Neural cell (in vitro differentiated cells): ENCODE results near the gene SPAAR. TPM values are rescaled to one million over a fixed set of nuclear protein-coding genes. Genes with fewer than 3 reads are reported as not detected.

Source experiments
- H2AFZ ChIP-seq: fragments of 200-600, 300-800 bp; sonication (generic), shearing (Covaris generic); 2 replicates; pipeline ENCODE4 v1.6.0; 2014; ENCODE audit warnings: low read depth, mild to moderate bottlenecking, antibody characterized with exemption, low read length, moderate library complexity
- H3F3A ChIP-seq: fragments of 200-600 bp; shearing (Covaris generic); 2 replicates; pipeline ENCODE4 v1.6.1; 2016; ENCODE audit warnings: mild to moderate bottlenecking, moderate library complexity, mixed read lengths, antibody characterized with exemption, low read length; ENCODE audit not compliant: insufficient read depth, poor library complexity, severe bottlenecking
- H3K27ac ChIP-seq: fragments of 200-600, 300-800 bp; sonication (generic), shearing (Covaris generic); 2 replicates; pipeline ENCODE4 v1.5.1; 2014; ENCODE audit warnings: mild to moderate bottlenecking, low read length, moderate library complexity
- H3K27me3 ChIP-seq: fragments of 300-800, 200-600 bp; sonication (generic), shearing (Covaris generic); 2 replicates; pipeline ENCODE4 v1.6.0; 2014; ENCODE audit warnings: mild to moderate bottlenecking, low read depth, low read length, moderate library complexity; ENCODE audit not compliant: insufficient read depth
- H3K36me3 ChIP-seq: fragments of 300-800, 200-600 bp; sonication (generic), shearing (Covaris generic); 2 replicates; pipeline ENCODE4 v1.5.1; 2014; ENCODE audit warnings: mild to moderate bottlenecking, antibody characterized with exemption, low read length, moderate library complexity; ENCODE audit not compliant: insufficient read depth
- H3K4me2 ChIP-seq: fragments of 300-800, 200-600 bp; sonication (generic), shearing (Covaris generic); 2 replicates; pipeline ENCODE4 v1.6.0; 2014; ENCODE audit warnings: mild to moderate bottlenecking, low read length
- H3K4me3 ChIP-seq: fragments of 300-800, 200-600 bp; sonication (generic), shearing (Covaris generic); 2 replicates; pipeline ENCODE4 v1.5.1; 2014; ENCODE audit warnings: mild to moderate bottlenecking, low read length, moderate library complexity
- H3K79me2 ChIP-seq: fragments of 200-600 bp; shearing (Covaris generic); replicated peaks from 2 replicates; pipeline ENCODE4 v1.6.0; 2014; ENCODE audit warnings: mild to moderate bottlenecking, low read length, moderate library complexity; ENCODE audit not compliant: insufficient read depth
- H3K9ac ChIP-seq: fragments of 300-800, 200-600 bp; sonication (generic), shearing (Covaris generic); 2 replicates; pipeline ENCODE4 v1.6.1; 2016; ENCODE audit warnings: mild to moderate bottlenecking, low read length, mixed read lengths
- H3K9me2 ChIP-seq: fragments of 200-600 bp; shearing (Covaris generic); 2 replicates; pipeline ENCODE4 v1.6.1; 2016; ENCODE audit warnings: mild to moderate bottlenecking, low read length, mixed read lengths; ENCODE audit not compliant: insufficient read depth
- H3K9me3 ChIP-seq: fragments of 200-600, 300-800 bp; sonication (generic), shearing (Covaris generic); 2 replicates; pipeline ENCODE4 v1.6.1; 2016; ENCODE audit warnings: mild to moderate bottlenecking, mixed run types, low read length, moderate library complexity, mixed read lengths
- H4K20me1 ChIP-seq: fragments of 200-600 bp; shearing (Covaris generic); 2 replicates; pipeline ENCODE4 v1.6.1; 2016; ENCODE audit warnings: mild to moderate bottlenecking, mixed run types; ENCODE audit not compliant: insufficient read depth
- EP300 ChIP-seq: fragments of 450-650 bp; conservative IDR thresholded peaks from 2 replicates; pipeline ENCODE4 v1.6.1; 2014; ENCODE audit warnings: antibody characterized with exemption, mild to moderate bottlenecking, moderate library complexity; ENCODE audit not compliant: poor library complexity, severe bottlenecking
- EZH2 ChIP-seq: fragments of 200-600, 300-800 bp; shearing (Covaris generic), sonication (generic); IDR thresholded peaks from 2 replicates; pipeline ENCODE4 v1.6.1; 2014; ENCODE audit warnings: antibody characterized with exemption, low read length, borderline replicate concordance, mild to moderate bottlenecking; ENCODE audit not compliant: insufficient read depth, poor library complexity, severe bottlenecking
- MXI1 ChIP-seq: fragments of 450-650 bp; conservative IDR thresholded peaks from 2 replicates; pipeline ENCODE4 v1.6.1; 2014; ENCODE audit warnings: antibody characterized with exemption, mild to moderate bottlenecking; ENCODE audit not compliant: poor library complexity, severe bottlenecking
- POLR2AphosphoS5 ChIP-seq: IDR thresholded peaks from 2 replicates; pipeline ENCODE4 v1.6.1; 2012
- RAD21 ChIP-seq: fragments of 450-650 bp; conservative IDR thresholded peaks from 2 replicates; pipeline ENCODE4 v1.6.1; 2014; ENCODE audit warnings: antibody characterized with exemption, mild to moderate bottlenecking, moderate library complexity
- REST ChIP-seq: IDR thresholded peaks from 2 replicates; pipeline ENCODE4 v1.6.1; 2012; ENCODE audit warnings: borderline replicate concordance
- SMC3 ChIP-seq: fragments of 450-650 bp; conservative IDR thresholded peaks from 2 replicates; pipeline ENCODE4 v1.6.1; 2014; ENCODE audit warnings: antibody characterized with exemption, mild to moderate bottlenecking, moderate library complexity; ENCODE audit not compliant: poor library complexity
- TAF1 ChIP-seq: IDR thresholded peaks from 2 replicates; pipeline ENCODE4 v1.6.1; 2012; ENCODE audit warnings: low read depth
- polyA plus RNA-seq: library from polyadenylated mRNA; depleted of rRNA; stranded (reverse); fragments of >200 nt; gene quantifications from 2 replicates; pipeline ENCODE4 v1.2.3, GENCODE V29; 2014
- TF ChIP-seq, protein P1 (sequence below): fragments of 450-650 bp; IDR thresholded peaks from 2 replicates; pipeline ENCODE4 v1.5.1; 2014; ENCODE audit warnings: antibody characterized with exemption, mild to moderate bottlenecking, moderate library complexity; ENCODE audit not compliant: poor library complexity, severe bottlenecking

Gene SPAAR
- polyA plus RNA-seq, 1 donor from 2014 or later: 0.35 TPM

- Histone ChIP-seq H3K4me3 (no peak overlapping the region), H4K20me1 (no peaks in the 10 kb centered on the region), H3K79me2 (no peaks in the 10 kb centered on the region), H3K9ac (no peak overlapping the region), H3K4me2 (no peak overlapping the region), H2AFZ (no peak overlapping the region), H3K36me3 (no peaks in the 10 kb centered on the region), H3K27ac (no peak overlapping the region), H3K9me2 (no peaks in the 10 kb centered on the region), H3K9me3 (no peaks in the 10 kb centered on the region), H3F3A (no peaks in the 10 kb centered on the region), H3K27me3 (no peaks in the 10 kb centered on the region)
- TF ChIP-seq RAD21: no peak
These were observed 6.5 kb downstream of the SPAAR start for GRCh38 chr9:35915681-35916294.

DNA sequence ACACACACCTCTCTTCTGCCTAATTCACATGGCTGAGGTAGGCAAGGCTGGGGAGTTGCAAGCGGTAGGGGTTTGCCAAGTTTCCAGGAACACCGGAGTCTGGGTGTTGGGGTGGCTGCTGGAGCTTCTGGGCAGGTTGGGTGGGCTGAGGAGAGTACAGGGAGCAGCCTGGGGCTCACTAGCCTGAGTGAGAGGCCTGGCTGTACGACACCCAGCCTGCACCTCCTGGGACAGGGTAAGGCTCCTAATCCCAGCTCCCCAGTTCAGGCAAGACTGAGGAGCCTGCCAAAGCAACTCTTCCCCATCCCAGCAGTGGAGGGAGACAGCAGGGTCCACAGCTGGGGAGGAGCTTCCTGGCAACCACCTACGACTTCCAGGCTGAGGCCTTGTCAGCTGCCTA, 8.0 kb downstream of the SPAAR start:
- no peaks in the 10 kb centered on the region for H3K9me3 ChIP-seq
- H3F3A ChIP-seq: no peaks in the 10 kb centered on the region
- H3K36me3 ChIP-seq: no peaks in the 10 kb centered on the region
- H3K27me3 ChIP-seq: no peaks in the 10 kb centered on the region
- H2AFZ ChIP-seq: no peak overlapping the region
- TF ChIP-seq MXI1 (no peak), SMC3 (no peak), EP300 (no peak), RAD21 (no peak), EZH2 (no peak), TAF1 (no peak), POLR2AphosphoS5 (no peak), REST (no peak)
- TF ChIP-seq, protein P1, sequence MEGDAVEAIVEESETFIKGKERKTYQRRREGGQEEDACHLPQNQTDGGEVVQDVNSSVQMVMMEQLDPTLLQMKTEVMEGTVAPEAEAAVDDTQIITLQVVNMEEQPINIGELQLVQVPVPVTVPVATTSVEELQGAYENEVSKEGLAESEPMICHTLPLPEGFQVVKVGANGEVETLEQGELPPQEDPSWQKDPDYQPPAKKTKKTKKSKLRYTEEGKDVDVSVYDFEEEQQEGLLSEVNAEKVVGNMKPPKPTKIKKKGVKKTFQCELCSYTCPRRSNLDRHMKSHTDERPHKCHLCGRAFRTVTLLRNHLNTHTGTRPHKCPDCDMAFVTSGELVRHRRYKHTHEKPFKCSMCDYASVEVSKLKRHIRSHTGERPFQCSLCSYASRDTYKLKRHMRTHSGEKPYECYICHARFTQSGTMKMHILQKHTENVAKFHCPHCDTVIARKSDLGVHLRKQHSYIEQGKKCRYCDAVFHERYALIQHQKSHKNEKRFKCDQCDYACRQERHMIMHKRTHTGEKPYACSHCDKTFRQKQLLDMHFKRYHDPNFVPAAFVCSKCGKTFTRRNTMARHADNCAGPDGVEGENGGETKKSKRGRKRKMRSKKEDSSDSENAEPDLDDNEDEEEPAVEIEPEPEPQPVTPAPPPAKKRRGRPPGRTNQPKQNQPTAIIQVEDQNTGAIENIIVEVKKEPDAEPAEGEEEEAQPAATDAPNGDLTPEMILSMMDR: no peak
- no peak overlapping the region for H3K4me2 ChIP-seq
- no peaks in the 10 kb centered on the region for H3K9me2 ChIP-seq
- no peaks in the 10 kb centered on the region for H3K79me2 ChIP-seq
- H4K20me1 ChIP-seq: no peaks in the 10 kb centered on the region
- no peak overlapping the region for H3K27ac ChIP-seq
- no peak overlapping the region for H3K4me3 ChIP-seq
- no peak overlapping the region for H3K9ac ChIP-seq

DNA sequence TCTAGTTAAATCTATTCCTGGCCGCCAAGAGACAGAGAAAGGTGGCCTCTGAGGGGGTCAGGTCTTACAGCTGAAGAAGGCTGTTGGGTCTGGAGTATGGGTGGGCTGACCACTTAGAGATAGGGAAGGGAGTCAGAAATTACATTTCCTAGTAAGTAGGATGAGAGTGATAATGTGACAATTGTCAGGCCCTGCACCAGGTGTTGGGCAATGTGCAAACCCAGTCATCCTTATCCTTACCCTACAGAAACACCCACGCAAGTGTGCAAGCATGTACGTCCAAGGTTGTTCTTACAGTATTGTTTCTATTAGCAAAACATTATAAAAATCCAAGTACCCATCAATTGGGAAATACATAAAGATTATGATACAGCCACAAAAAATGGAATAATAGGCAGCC, 9.5 kb downstream of the SPAAR start:
- H3K9me3 ChIP-seq: no peaks in the 10 kb centered on the region
- no peak overlapping the region for H3K27ac ChIP-seq
- H2AFZ ChIP-seq: no peak overlapping the region
- H3K36me3 ChIP-seq: no peaks in the 10 kb centered on the region
- no peaks in the 10 kb centered on the region for H3K79me2 ChIP-seq
- TF ChIP-seq POLR2AphosphoS5 (no peak), MXI1 (no peak), TAF1 (no peak), EP300 (no peak), REST (no peak), SMC3 (no peak), EZH2 (no peak), RAD21 (no peak)
- TF ChIP-seq, protein P1: no peak
- H3K9me2 ChIP-seq: no peaks in the 10 kb centered on the region
- H3K4me3 ChIP-seq: no peak overlapping the region
- no peaks in the 10 kb centered on the region for H3K27me3 ChIP-seq
- no peak overlapping the region for H3K9ac ChIP-seq
- no peaks in the 10 kb centered on the region for H3F3A ChIP-seq
- H4K20me1 ChIP-seq: no peaks in the 10 kb centered on the region
- H3K4me2 ChIP-seq: no peak overlapping the region
